IPS-18a (cell line): ENCODE measurements around the gene TDRD10.

ENCODE experiments used
- H3K27ac ChIP-seq: one replicate; pipeline ENCODE4 v1.5.1; 2013; ENCODE audit warnings: low read length
- H3K27me3 ChIP-seq: one replicate; pipeline ENCODE4 v1.6.1; 2013; ENCODE audit warnings: mild to moderate bottlenecking, low read length; ENCODE audit not compliant: control insufficient read depth, insufficient read depth
- H3K36me3 ChIP-seq: one replicate; pipeline ENCODE4 v1.6.1; 2013; ENCODE audit warnings: low read depth, low read length; ENCODE audit not compliant: control insufficient read depth
- H3K4me1 ChIP-seq: one replicate; pipeline ENCODE4 v1.6.1; 2013; ENCODE audit warnings: low read depth, low read length; ENCODE audit not compliant: control insufficient read depth
- H3K4me3 ChIP-seq: one replicate; pipeline ENCODE4 v1.5.1; 2013; ENCODE audit warnings: low read length
- H3K9ac ChIP-seq: one replicate; pipeline ENCODE4 v1.6.1; 2013; ENCODE audit warnings: mild to moderate bottlenecking, low read length, moderate library complexity
- H3K9me3 ChIP-seq: one replicate; pipeline ENCODE4 v1.6.1; 2013; ENCODE audit warnings: low read depth, low read length; ENCODE audit not compliant: control insufficient read depth

The TDRD10 gene

GRCh38 chr1:154558720-154559465 is 56.9 kb downstream of the TDRD10 start:
- Histone ChIP-seq H3K27ac (no peak overlapping the region), H3K4me1 (peaks cover 24% of the 10 kb centered on the region), H3K9me3 (no peaks in the 10 kb centered on the region), H3K27me3 (no peaks in the 10 kb centered on the region), H3K9ac (peak overlapping the region; percentile 63), H3K4me3 (peak overlapping the region; percentile 64), H3K36me3 (peaks cover 21% of the 10 kb centered on the region)

GRCh38 chr1:154559466-154560044 is 57.5 kb downstream of the TDRD10 start:
- Histone ChIP-seq H3K4me3 (peak overlapping the region; percentile 64), H3K27me3 (no peaks in the 10 kb centered on the region), H3K27ac (no peak overlapping the region), H3K36me3 (peaks cover 15% of the 10 kb centered on the region), H3K9ac (peak overlapping the region; percentile 63), H3K4me1 (peaks cover 24% of the 10 kb centered on the region), H3K9me3 (no peaks in the 10 kb centered on the region)

- H3K9me3 ChIP-seq = no peaks in the 10 kb centered on the region
- H3K9ac ChIP-seq = no peak overlapping the region
- no peak overlapping the region for H3K27ac ChIP-seq
- peaks cover 6% of the 10 kb centered on the region for H3K4me1 ChIP-seq
- no peak overlapping the region for H3K4me3 ChIP-seq
- no peaks in the 10 kb centered on the region for H3K36me3 ChIP-seq
- peaks cover 9% of the 10 kb centered on the region for H3K27me3 ChIP-seq
Measured at GRCh38 chr1:154565876-154566275, 63.9 kb downstream of the TDRD10 start.

- Histone ChIP-seq H3K4me3 (peak within 1 kb of the TSS; percentile 61), H3K9me3 (no peaks in the 10 kb centered on the region), H3K27me3 (peaks cover 9% of the 10 kb centered on the region), H3K9ac (peak within 1 kb of the TSS; percentile 35), H3K27ac (no peak within 1 kb of the TSS), H3K36me3 (no peaks in the 10 kb centered on the region), H3K4me1 (peaks cover 6% of the 10 kb centered on the region)
Measured at GRCh38 chr1:154567386-154568156, 65.6 kb downstream of the TDRD10 start, which contains the start of gene CHRNB2. TSS of gene CHRNB2 (plus strand) at chr1:154567778. CDS start at chr1:154568045, 267 bp downstream.

GRCh38 chr1:154568157-154568815 is 66.3 kb downstream of the TDRD10 start:
- no peaks in the 10 kb centered on the region for H3K36me3 ChIP-seq
- H3K27me3 ChIP-seq = peaks cover 9% of the 10 kb centered on the region
- peak overlapping the region; percentile 61 for H3K4me3 ChIP-seq
- H3K9me3 ChIP-seq = no peaks in the 10 kb centered on the region
- H3K27ac ChIP-seq = no peak overlapping the region
- H3K9ac ChIP-seq = peak overlapping the region; percentile 20
- peaks cover 10% of the 10 kb centered on the region for H3K4me1 ChIP-seq

- Histone ChIP-seq H3K9ac (no peak overlapping the region), H3K36me3 (no peaks in the 10 kb centered on the region), H3K4me3 (no peak overlapping the region), H3K4me1 (peaks cover 10% of the 10 kb centered on the region), H3K9me3 (no peaks in the 10 kb centered on the region), H3K27ac (no peak overlapping the region), H3K27me3 (peaks cover 9% of the 10 kb centered on the region)
Measured at GRCh38 chr1:154571244-154571963, 69.4 kb downstream of the TDRD10 start.

- Histone ChIP-seq H3K4me3 (no peak overlapping the region), H3K27ac (no peak overlapping the region), H3K27me3 (peaks cover 9% of the 10 kb centered on the region), H3K9ac (no peak overlapping the region), H3K4me1 (peaks cover 6% of the 10 kb centered on the region), H3K36me3 (no peaks in the 10 kb centered on the region), H3K9me3 (no peaks in the 10 kb centered on the region)
Measured at GRCh38 chr1:154571964-154572288, 69.9 kb downstream of the TDRD10 start.

- Histone ChIP-seq H3K9ac (no peak overlapping the region), H3K36me3 (no peaks in the 10 kb centered on the region), H3K9me3 (no peaks in the 10 kb centered on the region), H3K27ac (no peak overlapping the region), H3K27me3 (peaks cover 9% of the 10 kb centered on the region), H3K4me1 (peaks cover 4% of the 10 kb centered on the region), H3K4me3 (no peak overlapping the region)
Measured at GRCh38 chr1:154572468-154573167, 70.6 kb downstream of the TDRD10 start.

GRCh38 chr1:154573168-154573510 is 71.1 kb downstream of the TDRD10 start:
- Histone ChIP-seq H3K27ac (no peak overlapping the region), H3K27me3 (peaks cover 9% of the 10 kb centered on the region), H3K9ac (no peak overlapping the region), H3K4me3 (no peak overlapping the region), H3K4me1 (peaks cover 4% of the 10 kb centered on the region), H3K36me3 (peaks cover 3% of the 10 kb centered on the region), H3K9me3 (no peaks in the 10 kb centered on the region)

- Histone ChIP-seq H3K4me3 (no peak overlapping the region), H3K9ac (no peak overlapping the region), H3K4me1 (peaks cover 4% of the 10 kb centered on the region), H3K27me3 (no peaks in the 10 kb centered on the region), H3K27ac (no peak overlapping the region), H3K9me3 (no peaks in the 10 kb centered on the region), H3K36me3 (peaks cover 19% of the 10 kb centered on the region)
Measured at GRCh38 chr1:154574716-154575115, 72.7 kb downstream of the TDRD10 start.
